Activated CD4-positive, alpha-beta T cell treated with anti-CD3 and anti-CD28 coated beads, Interleukin-2, amount 50 U/mL, for 16 hours (primary cell): Measurements from ENCODE around the gene ARHGAP18.

Experiments used
- DNase-seq: peaks from one replicate; pipeline ENCODE4 v3.0.0-alpha.2; 2020

The ARHGAP18 gene

GRCh38 chr6:129709769-129710449 is at the start of gene ARHGAP18:
ARHGAP18 (minus strand) TSS chr6:129710177; CDS start chr6:129710136, 41 bp downstream.
- peak; percentile 86 for DNase-seq

GRCh38 chr6:129755787-129756186 is 45.8 kb upstream of the ARHGAP18 start:
- no peak for DNase-seq

- DNase-seq = no peak
Measured at GRCh38 chr6:129754750-129755149, 44.8 kb upstream of the ARHGAP18 start.

GRCh38 chr6:129753422-129753821 is 43.4 kb upstream of the ARHGAP18 start:
- DNase-seq = no peak

- no peak for DNase-seq
Measured at GRCh38 chr6:129751384-129751783, 41.4 kb upstream of the ARHGAP18 start.

GRCh38 chr6:129750360-129750759 is 40.4 kb upstream of the ARHGAP18 start:
- no peak for DNase-seq

GRCh38 chr6:129749749-129750120 is 39.8 kb upstream of the ARHGAP18 start:
- DNase-seq = peak; percentile 62

GRCh38 chr6:129748901-129749748 is 39.1 kb upstream of the ARHGAP18 start:
- no peak for DNase-seq

GRCh38 chr6:129748212-129748900 is 38.4 kb upstream of the ARHGAP18 start:
- peak; percentile 88 for DNase-seq

GRCh38 chr6:129747588-129748112 is 37.7 kb upstream of the ARHGAP18 start:
- DNase-seq = no peak

GRCh38 chr6:129744880-129745237 is 34.9 kb upstream of the ARHGAP18 start:
- no peak for DNase-seq

- DNase-seq = no peak
Measured at GRCh38 chr6:129744201-129744879, 34.4 kb upstream of the ARHGAP18 start.

- no peak for DNase-seq
Measured at GRCh38 chr6:129740013-129740412, 30.0 kb upstream of the ARHGAP18 start.

- DNase-seq = no peak
Measured at GRCh38 chr6:129736105-129736504, 26.1 kb upstream of the ARHGAP18 start.

GRCh38 chr6:129733290-129733689 is 23.3 kb upstream of the ARHGAP18 start:
- DNase-seq = no peak

- DNase-seq = no peak
Measured at GRCh38 chr6:129732542-129732941, 22.6 kb upstream of the ARHGAP18 start.

GRCh38 chr6:129732034-129732433 is 22.1 kb upstream of the ARHGAP18 start:
- no peak for DNase-seq

GRCh38 chr6:129731428-129731827 is 21.5 kb upstream of the ARHGAP18 start:
- DNase-seq = no peak

- peak; percentile 61 for DNase-seq
Measured at GRCh38 chr6:129730477-129731165, 20.6 kb upstream of the ARHGAP18 start.

- DNase-seq = no peak
Measured at GRCh38 chr6:129726650-129727049, 16.7 kb upstream of the ARHGAP18 start.

GRCh38 chr6:129725341-129725740 is 15.4 kb upstream of the ARHGAP18 start:
- DNase-seq = no peak

- no peak for DNase-seq
Measured at GRCh38 chr6:129719692-129720091, 9.7 kb upstream of the ARHGAP18 start.
